ENCODE data around the gene TMEM213.

DNA sequence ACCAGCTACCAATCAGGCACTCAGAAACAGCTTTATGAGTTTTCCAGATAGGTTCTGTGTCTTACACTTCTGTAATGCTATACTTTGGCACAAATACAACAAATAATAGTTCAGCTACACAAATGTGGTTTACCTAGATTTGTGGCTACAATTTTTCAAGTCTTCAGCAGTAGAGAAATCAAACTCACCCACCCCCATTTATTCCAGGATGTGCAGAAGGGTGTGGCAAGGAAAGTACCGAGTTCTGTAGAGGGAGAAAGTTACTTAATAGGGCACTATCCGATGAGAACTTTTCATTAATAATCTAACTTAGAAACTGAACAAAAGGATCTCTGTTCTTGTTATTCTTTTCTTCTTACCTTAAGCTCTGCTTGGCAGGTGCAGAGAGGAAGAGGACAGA, 30.5 kb downstream of the TMEM213 start:
- TF ChIP-seq, protein P1, sequence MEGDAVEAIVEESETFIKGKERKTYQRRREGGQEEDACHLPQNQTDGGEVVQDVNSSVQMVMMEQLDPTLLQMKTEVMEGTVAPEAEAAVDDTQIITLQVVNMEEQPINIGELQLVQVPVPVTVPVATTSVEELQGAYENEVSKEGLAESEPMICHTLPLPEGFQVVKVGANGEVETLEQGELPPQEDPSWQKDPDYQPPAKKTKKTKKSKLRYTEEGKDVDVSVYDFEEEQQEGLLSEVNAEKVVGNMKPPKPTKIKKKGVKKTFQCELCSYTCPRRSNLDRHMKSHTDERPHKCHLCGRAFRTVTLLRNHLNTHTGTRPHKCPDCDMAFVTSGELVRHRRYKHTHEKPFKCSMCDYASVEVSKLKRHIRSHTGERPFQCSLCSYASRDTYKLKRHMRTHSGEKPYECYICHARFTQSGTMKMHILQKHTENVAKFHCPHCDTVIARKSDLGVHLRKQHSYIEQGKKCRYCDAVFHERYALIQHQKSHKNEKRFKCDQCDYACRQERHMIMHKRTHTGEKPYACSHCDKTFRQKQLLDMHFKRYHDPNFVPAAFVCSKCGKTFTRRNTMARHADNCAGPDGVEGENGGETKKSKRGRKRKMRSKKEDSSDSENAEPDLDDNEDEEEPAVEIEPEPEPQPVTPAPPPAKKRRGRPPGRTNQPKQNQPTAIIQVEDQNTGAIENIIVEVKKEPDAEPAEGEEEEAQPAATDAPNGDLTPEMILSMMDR (IDR thresholded peaks at IDR 0.05): no peak
- TF ChIP-seq EP300 (IDR thresholded peaks at IDR 0.05): no peak
- TF ChIP-seq POLR2AphosphoS5 (IDR thresholded peaks at IDR 0.05): no peak

Data from upper lobe of left lung (tissue), 4 donors.